ENCODE measurements around the gene BRD1. TPM values are rescaled to one million over a fixed set of nuclear protein-coding genes. Genes with fewer than 3 reads are reported as not detected.

The BRD1 gene
- total and polyA plus RNA-seq, 7 donors = 7.9 to 22.9 (median 16.9) TPM

DNA sequence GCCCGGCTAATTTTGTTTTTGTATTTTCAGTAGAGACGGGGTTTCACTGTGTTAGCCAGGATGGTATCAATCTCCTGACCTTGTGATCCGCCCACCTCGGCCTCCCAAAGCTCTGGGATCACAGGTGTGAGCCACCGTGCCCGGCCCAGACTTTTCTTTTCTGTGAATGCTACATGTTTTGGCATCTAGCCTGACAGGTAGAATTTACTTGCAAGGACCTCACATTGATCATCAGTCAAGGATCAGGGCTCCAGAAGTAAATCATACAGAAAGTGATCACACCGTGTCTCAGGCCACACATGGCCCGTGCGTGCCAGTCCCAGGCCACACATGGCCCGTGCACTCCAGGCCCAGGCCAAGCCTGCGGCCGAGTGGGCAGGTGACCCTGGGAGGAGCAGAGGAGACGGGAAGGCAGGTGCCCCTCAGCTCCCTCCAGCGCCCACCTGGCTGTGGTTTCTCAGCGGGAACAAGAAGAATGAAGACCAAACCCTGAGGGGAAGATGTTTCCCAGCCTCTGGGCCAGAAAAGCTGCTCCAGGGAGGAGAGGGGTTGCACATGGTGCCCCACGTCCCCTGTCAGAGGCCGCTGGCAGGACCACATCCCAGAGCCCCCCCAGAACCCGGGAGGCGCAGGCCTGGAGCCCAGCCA is 76.2 kb downstream of the BRD1 start:
- 75 to 77% (median 76%) methylated on average over 19 of the region's 19 CpGs for WGBS, 3 donors
- no peaks in the 10 kb centered on the region for H3K36me3 ChIP-seq (ENCODE audit: insufficient read depth in 1 of 2, low read depth in 1 of 2)
- H3K27ac ChIP-seq = no peak overlapping the region
- DNase-seq = no peak
- ATAC-seq = no peak
- TF ChIP-seq, protein P1, sequence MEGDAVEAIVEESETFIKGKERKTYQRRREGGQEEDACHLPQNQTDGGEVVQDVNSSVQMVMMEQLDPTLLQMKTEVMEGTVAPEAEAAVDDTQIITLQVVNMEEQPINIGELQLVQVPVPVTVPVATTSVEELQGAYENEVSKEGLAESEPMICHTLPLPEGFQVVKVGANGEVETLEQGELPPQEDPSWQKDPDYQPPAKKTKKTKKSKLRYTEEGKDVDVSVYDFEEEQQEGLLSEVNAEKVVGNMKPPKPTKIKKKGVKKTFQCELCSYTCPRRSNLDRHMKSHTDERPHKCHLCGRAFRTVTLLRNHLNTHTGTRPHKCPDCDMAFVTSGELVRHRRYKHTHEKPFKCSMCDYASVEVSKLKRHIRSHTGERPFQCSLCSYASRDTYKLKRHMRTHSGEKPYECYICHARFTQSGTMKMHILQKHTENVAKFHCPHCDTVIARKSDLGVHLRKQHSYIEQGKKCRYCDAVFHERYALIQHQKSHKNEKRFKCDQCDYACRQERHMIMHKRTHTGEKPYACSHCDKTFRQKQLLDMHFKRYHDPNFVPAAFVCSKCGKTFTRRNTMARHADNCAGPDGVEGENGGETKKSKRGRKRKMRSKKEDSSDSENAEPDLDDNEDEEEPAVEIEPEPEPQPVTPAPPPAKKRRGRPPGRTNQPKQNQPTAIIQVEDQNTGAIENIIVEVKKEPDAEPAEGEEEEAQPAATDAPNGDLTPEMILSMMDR (IDR thresholded peaks at IDR 0.05) = no peak
- H3K4me1 ChIP-seq = no peaks in the 10 kb centered on the region
- intact Hi-C loops (cut with DNase I) = no loop called here
- no peak overlapping the region for H3K4me3 ChIP-seq
- peaks cover 13% of the 10 kb centered on the region for H3K9me3 ChIP-seq
- peaks cover 0 to 5% (median 0%) of the 10 kb centered on the region in 3 donors for H3K27me3 ChIP-seq (ENCODE audit: insufficient read depth in 3 of 3, low read length in 2 of 3)

DNA sequence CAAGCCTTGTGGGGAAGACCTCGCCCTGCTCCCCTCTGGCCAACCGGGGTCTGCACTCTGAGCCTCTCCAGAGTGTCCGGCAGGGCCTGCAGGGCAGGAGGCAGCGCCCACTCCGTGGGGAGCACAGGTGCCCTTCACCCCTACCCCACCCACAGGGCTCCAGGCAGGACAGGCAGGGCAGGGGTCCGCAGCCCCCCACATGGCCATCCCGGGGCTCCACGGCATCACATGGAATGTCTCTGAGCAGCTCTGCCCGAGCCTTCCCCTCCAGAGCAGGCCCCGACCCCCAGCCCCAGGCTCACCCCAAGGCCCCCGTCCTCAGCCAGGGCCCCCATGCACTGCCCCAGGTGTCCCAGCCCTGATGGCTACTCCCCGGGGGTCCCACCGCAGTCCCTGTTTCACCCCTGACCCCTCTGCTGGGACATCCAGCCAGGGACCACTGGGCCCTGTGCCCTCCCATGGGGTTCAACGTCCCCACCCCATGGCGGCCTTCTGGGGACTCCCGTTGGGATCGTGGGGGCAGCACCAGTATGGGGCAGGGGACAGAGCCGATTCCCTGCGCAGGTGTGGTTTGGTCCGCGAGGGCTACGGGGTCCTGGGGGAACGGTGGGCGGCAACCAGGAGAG is 77.7 kb downstream of the BRD1 start:
- 85 to 93% (median 88%) methylated on average over 23 to 24 of the region's 24 CpGs for WGBS, 3 donors
- Histone ChIP-seq H3K9me3 (peaks cover 27% of the 10 kb centered on the region), H3K4me3 (no peak overlapping the region), H3K27me3 (ENCODE audit: insufficient read depth in 3 of 3, low read length in 2 of 3) (peaks cover 0 to 5% (median 0%) of the 10 kb centered on the region in 3 donors), H3K27ac (no peak overlapping the region), H3K36me3 (ENCODE audit: insufficient read depth in 1 of 2, low read depth in 1 of 2) (no peaks in the 10 kb centered on the region), H3K4me1 (no peaks in the 10 kb centered on the region)
- intact Hi-C loops (cut with DNase I) = no loop called here
- DNase-seq (no peak), ATAC-seq (no peak)
- TF ChIP-seq, protein P1 (IDR thresholded peaks at IDR 0.05) = no peak

DNA sequence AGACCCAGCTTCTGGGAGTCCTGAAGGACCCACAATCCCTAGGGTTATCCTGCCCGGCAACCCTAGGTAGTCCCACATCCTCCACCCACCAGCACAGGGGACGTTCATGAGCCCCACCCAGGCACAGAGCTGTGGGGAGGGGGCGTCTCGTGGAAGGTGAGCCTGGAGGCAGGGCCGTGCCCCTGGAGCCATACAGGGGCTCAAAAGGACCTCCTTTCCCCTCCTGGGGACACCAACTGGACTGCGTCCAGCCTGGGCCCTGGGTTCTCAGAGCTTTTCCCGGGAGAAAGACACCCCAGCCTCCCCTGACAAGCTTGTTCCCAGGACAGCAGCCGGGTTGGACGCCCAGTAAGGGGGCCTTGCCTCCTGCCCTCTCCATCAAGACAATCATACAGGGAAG is 78.4 kb downstream of the BRD1 start:
- DNase-seq (no peak), ATAC-seq (no peak)
- Histone ChIP-seq H3K4me3 (no peak overlapping the region), H3K27ac (no peak overlapping the region), H3K36me3 (ENCODE audit: insufficient read depth in 1 of 2, low read depth in 1 of 2) (no peaks in the 10 kb centered on the region), H3K27me3 (ENCODE audit: insufficient read depth in 3 of 3, low read length in 2 of 3) (peaks cover 0 to 5% (median 0%) of the 10 kb centered on the region in 3 donors), H3K4me1 (no peaks in the 10 kb centered on the region), H3K9me3 (peaks cover 30% of the 10 kb centered on the region)
- TF ChIP-seq, protein P1 (IDR thresholded peaks at IDR 0.05) = no peak
- intact Hi-C loops (cut with DNase I) = no loop called here
- 78 to 85% (median 85%) methylated on average over 9 of the region's 9 CpGs for WGBS, 3 donors

DNA sequence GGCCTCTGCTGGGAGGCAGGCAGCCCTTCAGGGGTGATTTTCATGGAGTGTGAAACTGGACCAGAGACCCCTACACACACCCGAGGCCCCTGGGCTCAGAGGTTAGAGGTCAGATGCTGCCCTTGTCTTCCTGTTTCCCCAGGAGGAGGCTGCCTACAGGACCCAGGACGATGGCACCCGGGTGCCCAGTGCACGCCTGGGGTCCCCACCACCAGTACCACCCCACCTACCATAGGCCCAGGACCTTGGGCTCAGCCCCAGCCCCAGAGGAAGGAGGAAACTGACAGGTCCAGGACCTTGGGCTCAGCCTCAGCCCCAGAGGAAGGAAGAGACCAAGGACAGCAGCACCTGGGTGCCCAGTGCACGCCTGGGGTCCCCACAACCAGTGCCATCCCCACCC is 79.2 kb downstream of the BRD1 start:
- Histone ChIP-seq H3K9me3 (peaks cover 35% of the 10 kb centered on the region), H3K27ac (no peak overlapping the region), H3K27me3 (ENCODE audit: insufficient read depth in 3 of 3, low read length in 2 of 3) (peaks cover 0 to 5% (median 0%) of the 10 kb centered on the region in 3 donors), H3K4me3 (no peak overlapping the region), H3K36me3 (ENCODE audit: insufficient read depth in 1 of 2, low read depth in 1 of 2) (no peaks in the 10 kb centered on the region), H3K4me1 (no peaks in the 10 kb centered on the region)
- 71 to 89% (median 81%) methylated on average over 5 of the region's 5 CpGs for WGBS, 3 donors
- intact Hi-C loops (cut with DNase I) = no loop called here
- TF ChIP-seq, protein P1 (IDR thresholded peaks at IDR 0.05) = no peak
- no peak for DNase-seq
- ATAC-seq = no peak
